ENCODE measurements around the gene SLC40A1. TPM values are rescaled to one million over a fixed set of nuclear protein-coding genes. Genes with fewer than 3 reads are reported as not detected.

The SLC40A1 gene
- total and polyA plus RNA-seq, 2 donors (not counting 3 experiments of a cell fraction or from before 2014, with no cell fraction given), result 8.5 to 15.1 TPM

DNA sequence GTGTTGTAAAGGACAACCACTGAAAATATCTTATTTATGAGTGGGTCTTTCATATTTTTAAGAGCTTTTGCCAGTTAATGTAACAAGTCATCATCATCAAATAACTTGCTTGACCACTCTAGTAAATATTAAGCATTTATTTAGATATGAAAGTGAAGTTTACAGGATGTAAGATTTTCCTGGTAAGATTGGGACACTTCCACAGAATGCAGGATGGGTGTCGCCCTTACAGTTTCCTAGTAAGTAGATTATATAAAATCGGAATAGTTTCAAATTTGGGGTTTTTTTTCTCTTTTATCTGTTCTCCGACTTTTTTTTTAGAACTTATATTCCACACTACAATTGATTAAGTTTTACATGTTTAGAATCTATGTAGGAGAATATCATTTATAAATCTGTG is 14.8 kb upstream of the SLC40A1 start:
- H3K9ac ChIP-seq (replicated peaks; ENCODE audit: extremely low read depth, insufficient read depth, low read length), result no peak overlapping the region
- no peaks in the 10 kb centered on the region for H3K9me1 ChIP-seq (replicated peaks; ENCODE audit: control insufficient read depth, extremely low read depth, insufficient read depth, low read length)
- no peak for FAIRE-seq
- H3K27ac ChIP-seq (ENCODE audit: insufficient read depth, low read depth, low read length), result no peak overlapping the region
- H4K20me1 ChIP-seq (replicated peaks; ENCODE audit: control insufficient read depth, extremely low read depth, insufficient read depth, low read length), result no peaks in the 10 kb centered on the region
- H3K79me2 ChIP-seq (ENCODE audit: control insufficient read depth, insufficient read depth, low read length), result no peaks in the 10 kb centered on the region
- POLR2A ChIA-PET, result no interaction called here
- no peak for DNase-seq (ENCODE audit: low read depth, low spot score)
- CTCF ChIA-PET, result interaction anchor here (1.3 kb wide), 1 partner anchor 9 kb away, joined by 3 read pairs; no protein-coding TSS in a partner anchor
- no peaks in the 10 kb centered on the region for H3K9me3 ChIP-seq (replicated peaks; ENCODE audit: control insufficient read depth, insufficient read depth, low read length)
- peaks cover 3% of the 10 kb centered on the region for H3K4me1 ChIP-seq (ENCODE audit: control insufficient read depth, extremely low read depth, insufficient read depth, low read length)
- no peaks in the 10 kb centered on the region for H3K36me3 ChIP-seq (ENCODE audit: control insufficient read depth in 2 of 2, extremely low read depth in 1 of 2, insufficient read depth in 2 of 2, low read length in 2 of 2)
- H3K4me2 ChIP-seq (ENCODE audit: insufficient read depth, low read length), result no peak overlapping the region
- H2AFZ ChIP-seq (ENCODE audit: low read depth, low read length), result no peak overlapping the region
- TF ChIP-seq, protein P1, sequence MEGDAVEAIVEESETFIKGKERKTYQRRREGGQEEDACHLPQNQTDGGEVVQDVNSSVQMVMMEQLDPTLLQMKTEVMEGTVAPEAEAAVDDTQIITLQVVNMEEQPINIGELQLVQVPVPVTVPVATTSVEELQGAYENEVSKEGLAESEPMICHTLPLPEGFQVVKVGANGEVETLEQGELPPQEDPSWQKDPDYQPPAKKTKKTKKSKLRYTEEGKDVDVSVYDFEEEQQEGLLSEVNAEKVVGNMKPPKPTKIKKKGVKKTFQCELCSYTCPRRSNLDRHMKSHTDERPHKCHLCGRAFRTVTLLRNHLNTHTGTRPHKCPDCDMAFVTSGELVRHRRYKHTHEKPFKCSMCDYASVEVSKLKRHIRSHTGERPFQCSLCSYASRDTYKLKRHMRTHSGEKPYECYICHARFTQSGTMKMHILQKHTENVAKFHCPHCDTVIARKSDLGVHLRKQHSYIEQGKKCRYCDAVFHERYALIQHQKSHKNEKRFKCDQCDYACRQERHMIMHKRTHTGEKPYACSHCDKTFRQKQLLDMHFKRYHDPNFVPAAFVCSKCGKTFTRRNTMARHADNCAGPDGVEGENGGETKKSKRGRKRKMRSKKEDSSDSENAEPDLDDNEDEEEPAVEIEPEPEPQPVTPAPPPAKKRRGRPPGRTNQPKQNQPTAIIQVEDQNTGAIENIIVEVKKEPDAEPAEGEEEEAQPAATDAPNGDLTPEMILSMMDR (IDR thresholded peaks at IDR 0.05; ENCODE audit: extremely low read depth in 1 of 2, insufficient read depth in 1 of 2, low read depth in 1 of 2, low read length in 2 of 2), result no peak
- TF ChIP-seq JUN (IDR thresholded peaks at IDR 0.05; ENCODE audit: borderline replicate concordance, insufficient read depth, insufficient read length, low read depth) (no peak), POLR2AphosphoS5 (IDR thresholded peaks at IDR 0.05; ENCODE audit: insufficient read depth, low read depth, low read length) (no peak), EZH2 (IDR thresholded peaks at IDR 0.05; ENCODE audit: borderline replicate concordance, low read depth, low read length, severe bottlenecking) (no peak), GATA2 (IDR thresholded peaks at IDR 0.05; ENCODE audit: insufficient read depth, insufficient read length, low read depth, low read length) (no peak), POLR2A (IDR thresholded peaks at IDR 0.05; ENCODE audit: low read depth, low read length) (no peak), FOS (IDR thresholded peaks at IDR 0.05; ENCODE audit: borderline replicate concordance, insufficient read depth, low read length) (no peak), MYC (IDR thresholded peaks at IDR 0.05; ENCODE audit: low read depth, low read length) (no peak)
- TF ChIP-seq, protein P2, sequence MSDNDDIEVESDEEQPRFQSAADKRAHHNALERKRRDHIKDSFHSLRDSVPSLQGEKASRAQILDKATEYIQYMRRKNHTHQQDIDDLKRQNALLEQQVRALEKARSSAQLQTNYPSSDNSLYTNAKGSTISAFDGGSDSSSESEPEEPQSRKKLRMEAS (IDR thresholded peaks at IDR 0.05; ENCODE audit: insufficient read depth, insufficient read length), result no peak
- no TSS peak for BruUV-seq (replicated peaks)
- no peak overlapping the region for H3K4me3 ChIP-seq (replicated peaks in 1 of 3; ENCODE audit: insufficient read depth in 1 of 3, low read depth in 1 of 3, low read length in 3 of 3)
- H3K27me3 ChIP-seq (ENCODE audit: control insufficient read depth in 2 of 2, insufficient read depth in 2 of 2, low read length in 2 of 2), result no peaks in the 10 kb centered on the region
- intact Hi-C loops (cut with micrococcal nuclease) (no loop called here), dilution Hi-C loops (cut with MboI; ENCODE audit: extremely low pct_ligation_motif_present, low sequenced_read_pairs) (no loop called here)
